ENCODE measurements around the gene CHCHD6. TPM values are rescaled to one million over a fixed set of nuclear protein-coding genes. Genes with fewer than 3 reads are reported as not detected.

CHCHD6 gene
- total RNA-seq, 2 donors from 2014 or later = 23.6 to 34.4 TPM

DNA sequence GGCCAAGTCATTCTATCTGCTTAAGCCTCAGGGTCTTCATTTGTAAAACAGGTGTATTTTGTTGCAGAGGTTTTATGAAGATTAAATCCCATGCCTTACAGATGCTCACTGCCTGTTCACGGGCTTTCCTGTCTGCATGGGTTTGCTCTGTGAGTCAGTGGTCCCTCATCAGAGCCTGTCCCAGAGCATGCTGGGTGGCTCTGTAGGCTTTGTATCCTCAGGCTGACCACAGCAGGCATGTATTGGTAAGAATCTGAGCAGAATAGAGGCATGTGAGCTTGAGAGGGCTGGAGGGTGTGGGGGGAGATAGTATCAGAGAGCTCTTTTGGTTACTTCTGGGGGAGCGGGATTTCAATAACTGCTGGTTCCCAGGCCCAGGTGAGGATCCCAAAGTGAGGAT is 233.5 kb downstream of the CHCHD6 start:
- H3K4me1 Mint-ChIP-seq = peaks cover 36% of the 10 kb centered on the region
- no peaks in the 10 kb centered on the region for H3K9me3 Mint-ChIP-seq
- H3K27me3 Mint-ChIP-seq (ENCODE audit: insufficient read depth) = no peaks in the 10 kb centered on the region
- H3K9me3 ChIP-seq (ENCODE audit: control insufficient read depth, low read length) = no peaks in the 10 kb centered on the region
- no peak overlapping the region for H3K4me3 ChIP-seq (ENCODE audit: low read length)
- H3K9ac ChIP-seq (ENCODE audit: extremely low read depth, low read length, poor library complexity, severe bottlenecking) = no peak overlapping the region
- WGBS, 2 experiments (ENCODE audit: insufficient coverage in 1 of 2, insufficient read length in 1 of 2) = 90 to 100% methylated on average over 2 of the region's 2 CpGs
- no peak overlapping the region for H3K27ac Mint-ChIP-seq
- no peak for DNase-seq
- no peak overlapping the region for H3K4me3 Mint-ChIP-seq
- peaks cover 26% of the 10 kb centered on the region for H3K4me1 ChIP-seq (ENCODE audit: control insufficient read depth, insufficient read depth, low read length)
- H3K36me3 Mint-ChIP-seq (ENCODE audit: low read depth) = no peaks in the 10 kb centered on the region
- H3K36me3 ChIP-seq (ENCODE audit: control insufficient read depth, insufficient read depth, low read length) = no peaks in the 10 kb centered on the region
- H3K27ac ChIP-seq (ENCODE audit: low read depth, low read length) = no peak overlapping the region
- H3K27me3 ChIP-seq (ENCODE audit: control insufficient read depth, insufficient read depth, low read length, poor library complexity, severe bottlenecking) = no peaks in the 10 kb centered on the region
- TF ChIP-seq, protein P1, sequence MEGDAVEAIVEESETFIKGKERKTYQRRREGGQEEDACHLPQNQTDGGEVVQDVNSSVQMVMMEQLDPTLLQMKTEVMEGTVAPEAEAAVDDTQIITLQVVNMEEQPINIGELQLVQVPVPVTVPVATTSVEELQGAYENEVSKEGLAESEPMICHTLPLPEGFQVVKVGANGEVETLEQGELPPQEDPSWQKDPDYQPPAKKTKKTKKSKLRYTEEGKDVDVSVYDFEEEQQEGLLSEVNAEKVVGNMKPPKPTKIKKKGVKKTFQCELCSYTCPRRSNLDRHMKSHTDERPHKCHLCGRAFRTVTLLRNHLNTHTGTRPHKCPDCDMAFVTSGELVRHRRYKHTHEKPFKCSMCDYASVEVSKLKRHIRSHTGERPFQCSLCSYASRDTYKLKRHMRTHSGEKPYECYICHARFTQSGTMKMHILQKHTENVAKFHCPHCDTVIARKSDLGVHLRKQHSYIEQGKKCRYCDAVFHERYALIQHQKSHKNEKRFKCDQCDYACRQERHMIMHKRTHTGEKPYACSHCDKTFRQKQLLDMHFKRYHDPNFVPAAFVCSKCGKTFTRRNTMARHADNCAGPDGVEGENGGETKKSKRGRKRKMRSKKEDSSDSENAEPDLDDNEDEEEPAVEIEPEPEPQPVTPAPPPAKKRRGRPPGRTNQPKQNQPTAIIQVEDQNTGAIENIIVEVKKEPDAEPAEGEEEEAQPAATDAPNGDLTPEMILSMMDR (conservative IDR thresholded peaks at IDR 0.05) = no peak

DNA sequence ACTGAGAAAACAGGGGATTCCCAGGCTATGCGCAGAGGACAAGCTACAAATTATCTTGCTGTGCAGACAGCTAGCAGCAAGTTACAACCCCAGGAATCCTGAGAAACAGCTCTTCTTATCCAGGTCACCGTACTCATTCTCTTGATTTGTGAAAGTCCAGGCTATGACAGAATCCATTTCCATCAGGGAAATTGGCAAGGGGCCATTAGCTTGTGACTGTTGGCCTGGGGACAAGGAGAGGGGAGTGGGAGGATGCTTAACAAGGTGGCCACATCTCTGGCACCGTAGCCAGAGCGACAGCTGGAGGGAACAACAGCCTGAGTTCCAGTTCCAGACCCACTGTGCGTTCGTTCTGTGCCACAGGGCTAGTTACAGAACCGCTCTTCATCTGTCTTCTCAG is 233.9 kb downstream of the CHCHD6 start:
- Histone ChIP-seq H3K36me3 (ENCODE audit: control insufficient read depth, insufficient read depth, low read length) (no peaks in the 10 kb centered on the region), H3K4me3 (ENCODE audit: low read length) (no peak overlapping the region), H3K4me1 (ENCODE audit: control insufficient read depth, insufficient read depth, low read length) (peaks cover 24% of the 10 kb centered on the region), H3K9me3 (ENCODE audit: control insufficient read depth, low read length) (no peaks in the 10 kb centered on the region), H3K9ac (ENCODE audit: extremely low read depth, low read length, poor library complexity, severe bottlenecking) (no peak overlapping the region), H3K27me3 (ENCODE audit: control insufficient read depth, insufficient read depth, low read length, poor library complexity, severe bottlenecking) (no peaks in the 10 kb centered on the region), H3K27ac (ENCODE audit: low read depth, low read length) (no peak overlapping the region)
- Mint-ChIP-seq H3K9me3 (no peaks in the 10 kb centered on the region), H3K27me3 (ENCODE audit: insufficient read depth) (no peaks in the 10 kb centered on the region), H3K4me1 (peaks cover 31% of the 10 kb centered on the region), H3K4me3 (no peak overlapping the region), H3K36me3 (ENCODE audit: low read depth) (no peaks in the 10 kb centered on the region), H3K27ac (no peak overlapping the region)
- 91 to 96% methylated on average over 7 of the region's 7 CpGs for WGBS, 2 experiments (ENCODE audit: insufficient coverage in 1 of 2, insufficient read length in 1 of 2)
- DNase-seq = no peak
- TF ChIP-seq, protein P1 (conservative IDR thresholded peaks at IDR 0.05) = no peak

DNA sequence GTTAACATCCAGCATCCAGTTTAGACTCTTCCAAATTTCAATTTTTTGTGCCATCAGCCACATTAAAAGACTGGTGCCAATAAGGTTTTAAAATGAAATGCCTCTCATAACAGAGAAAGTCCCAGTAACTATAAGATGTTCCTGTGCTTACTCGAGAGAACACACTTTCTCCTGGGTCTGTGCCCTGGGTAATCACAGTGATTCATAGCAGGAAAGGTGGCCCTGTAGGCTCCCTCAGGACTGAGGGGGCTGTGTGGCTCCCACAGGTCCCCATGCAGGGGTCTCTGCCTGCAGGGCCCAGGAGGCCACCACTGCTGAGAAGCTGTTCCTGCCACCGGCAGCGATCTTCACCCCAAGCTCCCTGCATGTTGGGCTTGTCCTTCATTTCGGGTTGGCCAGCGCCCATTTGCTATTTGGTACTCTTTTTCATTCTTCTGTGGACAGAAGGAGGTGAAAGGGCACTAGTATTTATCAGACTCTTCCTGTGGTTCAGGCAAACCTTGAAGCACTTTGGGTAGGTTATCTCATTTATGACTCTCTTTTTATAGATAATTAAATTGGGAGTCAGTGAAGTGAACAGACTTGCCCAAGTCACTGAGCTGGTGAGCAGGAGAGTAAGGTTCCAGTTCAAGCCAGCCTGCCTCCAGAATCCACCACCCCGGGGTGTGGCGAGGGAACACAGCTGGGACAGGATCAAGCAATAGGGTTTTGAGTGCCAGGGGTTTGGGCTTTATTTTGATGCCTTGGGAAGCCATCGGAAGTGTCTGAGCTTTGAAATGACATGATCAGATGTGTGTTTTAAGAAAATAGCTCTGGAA is 234.7 kb downstream of the CHCHD6 start:
- no peak overlapping the region for H3K27ac Mint-ChIP-seq
- H3K4me1 Mint-ChIP-seq = peaks cover 27% of the 10 kb centered on the region
- no peaks in the 10 kb centered on the region for H3K27me3 ChIP-seq (ENCODE audit: control insufficient read depth, insufficient read depth, low read length, poor library complexity, severe bottlenecking)
- H3K36me3 ChIP-seq (ENCODE audit: control insufficient read depth, insufficient read depth, low read length) = no peaks in the 10 kb centered on the region
- TF ChIP-seq, protein P1 (conservative IDR thresholded peaks at IDR 0.05) = no peak
- H3K27me3 Mint-ChIP-seq (ENCODE audit: insufficient read depth) = no peaks in the 10 kb centered on the region
- H3K27ac ChIP-seq (ENCODE audit: low read depth, low read length) = no peak overlapping the region
- no peak overlapping the region for H3K4me3 Mint-ChIP-seq
- no peaks in the 10 kb centered on the region for H3K9me3 Mint-ChIP-seq
- no peaks in the 10 kb centered on the region for H3K9me3 ChIP-seq (ENCODE audit: control insufficient read depth, low read length)
- WGBS, 2 experiments (ENCODE audit: insufficient coverage in 1 of 2, insufficient read length in 1 of 2) = 83 to 91% methylated on average over 4 to 8 of the region's 8 CpGs
- no peak for DNase-seq
- H3K9ac ChIP-seq (ENCODE audit: extremely low read depth, low read length, poor library complexity, severe bottlenecking) = no peak overlapping the region
- no peaks in the 10 kb centered on the region for H3K36me3 Mint-ChIP-seq (ENCODE audit: low read depth)
- H3K4me3 ChIP-seq (ENCODE audit: low read length) = no peak overlapping the region
- peaks cover 16% of the 10 kb centered on the region for H3K4me1 ChIP-seq (ENCODE audit: control insufficient read depth, insufficient read depth, low read length)
